HG03039 (cell line): ENCODE results near the gene OGA.

ENCODE experiments used
- ATAC-seq: cut with Tn5 transposase; IDR thresholded peaks from one replicate; pipeline ENCODE4 v1.9.1; 2021; ENCODE audit warnings: mild to moderate bottlenecking, moderate library complexity; ENCODE audit not compliant: unreplicated experiment

The OGA gene

DNA sequence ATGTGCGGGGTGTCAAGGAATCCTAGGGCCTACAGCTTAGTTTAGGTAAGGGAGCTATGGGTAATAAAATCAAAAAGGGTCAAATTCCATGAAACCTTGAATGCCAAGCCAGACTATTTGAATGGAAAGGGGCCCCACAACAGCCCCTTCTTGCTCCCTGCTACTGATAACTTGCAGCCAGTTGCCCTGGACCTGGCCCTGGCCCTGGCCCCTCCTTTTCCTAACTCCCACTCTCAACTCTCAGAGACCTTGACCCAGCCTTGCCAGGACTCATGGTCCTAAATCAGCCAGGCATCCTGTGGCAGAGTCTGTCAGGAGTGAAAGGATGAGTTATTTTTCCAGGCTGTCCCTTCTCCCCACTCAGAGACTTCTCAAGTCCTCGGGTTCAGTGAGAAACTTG lies 19.5 kb upstream of the OGA start:
- ATAC-seq = no peak

DNA sequence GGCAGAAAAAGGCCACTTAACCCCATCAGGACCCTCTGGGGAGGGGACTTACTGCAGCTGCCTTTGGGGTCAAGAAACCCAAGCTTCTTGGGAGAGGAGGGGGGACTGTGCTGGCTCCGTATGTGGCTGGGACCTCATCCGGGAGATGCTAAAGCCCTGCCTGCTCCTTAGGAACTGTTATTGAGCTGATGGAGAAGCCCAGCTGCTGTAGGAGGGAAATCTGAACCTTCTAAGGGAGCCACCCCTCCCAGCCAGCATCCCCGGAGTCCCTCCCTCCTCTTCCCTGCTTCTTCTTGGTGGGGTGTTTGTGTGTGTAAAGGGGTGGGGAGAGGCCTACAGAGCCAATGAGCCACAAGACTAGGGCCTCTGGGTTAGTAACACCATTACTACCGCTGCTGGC lies 17.1 kb upstream of the OGA start:
- ATAC-seq = no peak

GRCh38 chr10:101834341-101834740 lies 16.1 kb upstream of the OGA start:
- no peak for ATAC-seq

DNA sequence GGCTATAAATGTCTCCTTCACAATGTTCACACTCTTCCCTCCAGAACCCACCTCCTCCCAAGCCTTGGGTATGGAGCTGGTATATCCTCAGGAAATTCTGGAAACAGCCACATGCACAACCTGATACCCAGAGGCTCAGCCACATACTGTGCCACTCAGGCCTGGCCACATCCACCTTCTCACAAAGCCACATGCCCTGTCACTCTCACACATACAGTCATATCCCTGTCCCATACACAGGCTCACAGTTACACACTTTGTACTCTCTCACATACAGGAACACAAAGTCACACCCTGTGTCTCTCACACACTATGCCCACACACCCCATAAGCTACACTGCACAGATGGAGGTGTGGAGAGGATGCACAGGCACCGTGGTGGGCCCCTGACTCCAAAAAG lies 15.2 kb upstream of the OGA start:
- ATAC-seq = no peak

DNA sequence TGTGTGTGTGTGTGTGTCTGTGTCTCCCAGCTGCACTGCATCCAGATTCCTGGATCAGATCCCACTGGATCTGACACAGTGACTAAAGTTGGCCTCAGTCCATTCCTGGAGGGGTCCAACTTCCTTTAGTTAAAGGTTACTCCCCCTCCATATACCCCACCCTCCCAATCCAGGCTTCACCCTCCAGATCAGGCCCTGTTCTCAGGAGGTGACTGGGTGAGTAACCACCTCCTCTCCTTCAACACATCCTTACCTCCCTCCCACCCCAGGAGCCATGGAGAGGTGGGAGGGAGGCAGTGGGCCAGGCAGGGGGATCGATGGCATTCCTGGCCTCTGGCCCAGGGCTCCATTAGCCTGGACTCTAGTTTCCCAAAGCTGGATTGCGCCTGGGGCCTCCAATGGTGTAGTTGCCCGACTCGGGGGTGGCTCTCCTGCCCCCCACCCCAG lies 14.1 kb upstream of the OGA start:
- no peak for ATAC-seq

DNA sequence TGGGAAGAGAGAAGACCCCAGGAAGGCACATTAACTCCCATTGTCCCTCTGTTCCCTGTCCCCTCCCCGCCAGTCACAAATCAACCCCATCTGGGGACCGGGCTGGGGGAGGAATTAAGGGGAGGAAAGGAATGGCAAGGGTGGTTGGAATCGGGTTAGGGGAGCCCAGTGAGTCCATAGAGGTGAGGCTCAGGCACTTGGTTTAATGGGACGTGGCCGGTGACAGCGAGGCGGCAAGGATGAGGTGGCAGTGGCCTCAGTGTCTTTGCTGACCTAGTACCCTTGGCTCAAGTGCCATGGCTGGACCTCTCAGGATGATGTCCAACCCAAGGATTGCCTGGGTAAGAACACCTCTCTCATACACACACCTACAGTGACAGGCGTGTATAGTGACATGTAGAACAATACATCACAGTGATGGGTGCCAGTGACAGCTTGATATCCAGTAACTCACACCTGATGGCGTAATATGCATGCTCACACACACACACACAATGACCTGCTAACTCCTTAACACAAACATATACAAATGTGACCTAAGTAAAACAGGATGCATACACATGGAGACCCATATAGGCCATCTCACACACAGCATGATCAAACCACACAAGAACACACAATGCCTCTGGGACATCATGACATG lies 13.0 kb upstream of the OGA start:
- no peak for ATAC-seq

GRCh38 chr10:101830322-101831168 lies 12.3 kb upstream of the OGA start:
- ATAC-seq = peak; percentile 53

DNA sequence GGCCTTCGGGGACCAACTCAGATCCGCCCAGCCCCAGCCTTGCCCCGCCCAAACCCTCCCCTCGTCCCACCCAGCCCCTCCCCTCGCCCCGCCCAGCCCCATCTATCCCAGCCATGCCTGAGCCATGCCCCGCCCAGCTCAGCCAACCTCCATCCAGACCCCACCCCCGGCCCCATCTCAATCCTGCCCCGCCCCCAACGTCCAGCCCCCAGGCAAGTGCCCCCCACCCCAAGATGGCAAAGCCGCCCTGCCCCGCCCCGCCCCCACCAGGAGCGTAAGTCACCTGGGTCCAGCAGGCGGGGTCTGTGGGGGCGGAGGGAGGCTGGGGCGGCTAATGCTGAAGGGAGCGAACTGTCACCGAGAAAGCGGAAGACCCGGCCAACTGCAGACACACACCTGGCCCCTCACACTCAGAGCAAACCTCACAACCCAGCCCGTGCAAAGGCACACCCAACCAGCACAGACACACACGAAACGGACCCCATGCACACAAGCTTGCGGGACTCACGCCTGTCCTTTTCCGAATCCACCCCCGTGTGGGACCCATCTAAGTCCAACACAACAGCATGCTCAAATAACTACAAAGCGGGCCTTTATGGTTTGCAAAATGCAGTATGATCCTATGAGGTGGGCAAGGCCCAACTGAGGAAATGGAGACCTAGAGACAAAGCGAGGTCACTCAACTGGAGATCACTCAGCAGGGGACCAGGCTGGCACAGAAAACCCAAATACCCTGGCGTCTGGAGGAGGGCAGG lies 11.5 kb upstream of the OGA start:
- peak; percentile 2 for ATAC-seq

- ATAC-seq = no peak
These were observed 10.7 kb upstream of the OGA start for GRCh38 chr10:101828766-101829551.

- ATAC-seq = no peak
These were observed 9.8 kb upstream of the OGA start for GRCh38 chr10:101827919-101828600.

GRCh38 chr10:101826852-101827434 lies 8.7 kb upstream of the OGA start:
- no peak for ATAC-seq

- ATAC-seq = no peak
These were observed 6.5 kb upstream of the OGA start for GRCh38 chr10:101824736-101825135.

GRCh38 chr10:101818872-101819633 lies 809 bp upstream of the OGA start:
- ATAC-seq = peak; percentile 9

DNA sequence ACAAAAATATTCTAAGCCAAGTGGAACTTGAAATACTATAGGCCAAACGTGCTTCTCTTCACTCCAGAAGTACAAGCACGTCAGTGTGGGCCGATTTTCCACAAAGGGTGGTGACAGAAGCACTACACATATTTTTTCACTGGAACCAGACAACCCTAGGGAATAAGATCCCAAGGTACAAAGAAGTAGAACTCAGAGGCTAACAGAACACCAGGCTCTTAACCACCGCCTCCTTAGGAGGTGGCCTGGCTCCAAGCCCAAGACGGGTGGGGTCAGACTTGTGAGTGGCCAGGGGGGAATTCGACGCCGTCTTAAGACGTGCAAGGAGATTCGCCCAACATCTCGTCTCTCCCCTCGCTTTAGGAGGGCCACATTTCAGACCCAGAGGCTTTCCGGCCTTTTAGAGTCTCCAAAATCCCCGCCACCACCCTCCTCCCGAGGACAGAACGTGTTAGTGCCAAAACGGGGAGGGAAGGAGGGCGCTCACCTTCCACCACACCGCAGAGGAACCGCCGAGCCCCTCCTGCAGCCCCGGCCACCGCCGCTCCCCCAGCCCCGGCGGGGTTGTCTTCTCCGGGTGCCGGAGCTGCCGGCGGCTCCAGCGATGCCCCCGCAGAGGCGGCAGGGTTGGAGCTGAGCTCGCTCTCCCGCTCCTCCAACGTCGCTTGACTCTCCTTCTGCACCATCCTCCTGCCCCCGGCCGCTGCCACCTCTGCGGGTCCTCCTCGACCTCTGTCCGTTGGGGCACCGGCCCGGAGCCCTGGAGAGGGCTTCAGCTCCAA lies 716 bp downstream of the OGA start:
- ATAC-seq = peak; percentile 9

DNA sequence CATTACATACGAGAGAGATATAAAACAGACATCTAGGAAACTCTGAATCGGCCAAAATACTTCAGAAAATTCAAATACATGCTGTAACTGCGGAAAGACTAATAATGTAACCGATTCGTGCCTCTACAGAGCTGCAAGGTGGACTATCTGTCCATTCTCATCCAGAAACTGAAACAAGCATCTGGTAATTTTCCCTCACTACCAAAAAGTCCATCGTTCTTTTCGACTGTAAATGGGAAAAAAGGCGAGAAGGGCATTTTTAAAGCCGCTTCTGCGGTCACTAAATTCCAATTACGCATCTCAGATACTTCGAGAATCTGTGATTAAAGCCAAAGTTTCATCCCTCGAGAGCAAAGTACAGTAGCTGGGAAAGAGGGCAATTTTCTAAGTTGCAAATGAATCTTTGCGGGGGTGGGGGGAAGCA lies 1.3 kb downstream of the OGA start:
- ATAC-seq = no peak

GRCh38 chr10:101816376-101816775 lies 1.9 kb downstream of the OGA start:
- no peak for ATAC-seq

DNA sequence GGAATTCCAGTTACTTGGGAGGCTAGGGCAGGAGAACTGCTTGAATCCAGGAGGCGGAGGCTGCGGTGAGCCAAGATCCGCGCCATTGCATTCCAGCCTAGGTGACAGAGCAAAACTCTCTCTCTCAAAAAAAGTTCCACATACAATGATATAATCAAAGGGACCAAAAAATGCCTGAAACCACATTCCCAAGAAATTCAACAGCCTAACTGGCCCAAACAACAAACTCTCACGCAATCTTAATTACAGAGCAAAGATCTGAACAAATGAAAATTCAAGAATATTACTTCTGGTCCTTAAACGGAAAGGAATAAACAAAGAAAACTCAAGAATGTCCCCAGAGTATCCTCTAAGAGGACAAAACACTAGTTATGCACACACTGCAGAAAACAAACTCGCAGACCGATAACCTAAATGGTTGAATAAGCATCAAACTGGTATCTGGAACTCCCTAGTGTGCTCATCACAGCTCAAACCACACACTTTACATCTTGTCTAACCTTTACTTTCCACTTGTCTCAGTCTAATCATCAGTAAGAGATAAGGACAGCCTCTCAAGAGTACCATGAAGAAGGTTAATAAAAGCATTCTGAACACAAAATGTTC lies 3.7 kb downstream of the OGA start:
- ATAC-seq = no peak

- no peak for ATAC-seq
These were observed 5.6 kb downstream of the OGA start for GRCh38 chr10:101812606-101813005.
